NOMO-1 treated with DMSO at 0.1 percent for 48 hours (cell line): ENCODE results near the gene TIMP4.

Experiments
- DNase-seq: peaks from one replicate; lab custom pipeline; 2025; ENCODE audit not compliant: unreplicated experiment; lab: John Stamatoyannopoulos, UW

Gene TIMP4

GRCh38 chr3:12148183-12148940 lies 10.3 kb downstream of the TIMP4 start:
- no peak for DNase-seq

GRCh38 chr3:12147049-12147780 lies 11.5 kb downstream of the TIMP4 start:
- no peak for DNase-seq

GRCh38 chr3:12143949-12144504 lies 14.7 kb downstream of the TIMP4 start:
- no peak for DNase-seq

- DNase-seq = no peak
Observed at GRCh38 chr3:12142476-12142875, 16.2 kb downstream of the TIMP4 start.

GRCh38 chr3:12141350-12141749 lies 17.4 kb downstream of the TIMP4 start:
- peak; percentile 46 for DNase-seq

GRCh38 chr3:12139111-12139511 lies 19.6 kb downstream of the TIMP4 start:
- DNase-seq = peak; percentile 65

GRCh38 chr3:12138044-12138443 lies 20.7 kb downstream of the TIMP4 start:
- DNase-seq = peak; percentile 57

- no peak for DNase-seq
Observed at GRCh38 chr3:12136371-12136770, 22.3 kb downstream of the TIMP4 start.

GRCh38 chr3:12135029-12135657 lies 23.6 kb downstream of the TIMP4 start:
- peak; percentile 49 for DNase-seq

GRCh38 chr3:12132881-12133280 lies 25.8 kb downstream of the TIMP4 start:
- DNase-seq = no peak

GRCh38 chr3:12131351-12132090 lies 27.2 kb downstream of the TIMP4 start:
- DNase-seq = no peak

- no peak for DNase-seq
Observed at GRCh38 chr3:12127391-12127790, 31.3 kb downstream of the TIMP4 start.

GRCh38 chr3:12125772-12126171 lies 32.9 kb downstream of the TIMP4 start:
- DNase-seq = no peak

GRCh38 chr3:12121466-12121865 lies 37.2 kb downstream of the TIMP4 start:
- no peak for DNase-seq

- no peak for DNase-seq
Observed at GRCh38 chr3:12120374-12121140, 38.2 kb downstream of the TIMP4 start.

GRCh38 chr3:12117473-12117872 lies 41.2 kb downstream of the TIMP4 start:
- DNase-seq = no peak

GRCh38 chr3:12116870-12117269 lies 41.8 kb downstream of the TIMP4 start:
- no peak for DNase-seq

GRCh38 chr3:12115849-12116248 lies 42.9 kb downstream of the TIMP4 start:
- no peak for DNase-seq

GRCh38 chr3:12115104-12115503 lies 43.6 kb downstream of the TIMP4 start:
- no peak for DNase-seq

GRCh38 chr3:12114251-12114650 lies 44.5 kb downstream of the TIMP4 start:
- no peak for DNase-seq
